ENCODE results near the gene GHITM.
"Not testable (repeated sequence)": the region's sequence is repeated elsewhere in the genome, so short reads cannot be mapped to it uniquely, and the experiment has no call there.

- not testable (repeated sequence) for TF ChIP-seq CTCF (IDR thresholded peaks at IDR 0.05 in 8 of 11, conservative IDR thresholded peaks at IDR 0.05 in 3 of 11); POLR2A (IDR thresholded peaks at IDR 0.05)
These were observed 32.6 kb downstream of the GHITM start for GRCh38 chr10:84171700-84172466.

All from spleen (tissue), 7 donors.